Left lobe of liver (tissue), 2 donors: ENCODE measurements around the gene TMEM181. TPM values are rescaled to one million over a fixed set of nuclear protein-coding genes. Genes with fewer than 3 reads are reported as not detected.

ENCODE experiments used
- ATAC-seq: fragments of 200-7000 bp; cut with Tn5 transposase; one replicate; pipeline ENCODE4 v1.9.1; 2020; ENCODE audit warnings: mild to moderate bottlenecking, moderate library complexity
- DNase-seq: peaks from one replicate; pipeline ENCODE4 v3.0.0-alpha.2; 2020; ENCODE audit warnings: low spot score
- total RNA-seq: library from RNA; stranded (reverse); gene quantifications from one replicate; pipeline ENCODE4 v1.2.1, GENCODE V29; 2021
- donor health status: DM: no; HTN: no; CAD: no; lungs with moderate emphysema.
- donor health status: DM: no; HTN: yes; CAD: no.

Gene TMEM181
- total RNA-seq, 1 donor from 2014 or later = 12.0 TPM

GRCh38 chr6:158677906-158678578, 118.2 kb downstream of the TMEM181 start:
- ATAC-seq (no peak), DNase-seq (peak; percentile 37)

GRCh38 chr6:158680015-158680414, 120.1 kb downstream of the TMEM181 start:
- DNase-seq (no peak), ATAC-seq (no peak)

DNA sequence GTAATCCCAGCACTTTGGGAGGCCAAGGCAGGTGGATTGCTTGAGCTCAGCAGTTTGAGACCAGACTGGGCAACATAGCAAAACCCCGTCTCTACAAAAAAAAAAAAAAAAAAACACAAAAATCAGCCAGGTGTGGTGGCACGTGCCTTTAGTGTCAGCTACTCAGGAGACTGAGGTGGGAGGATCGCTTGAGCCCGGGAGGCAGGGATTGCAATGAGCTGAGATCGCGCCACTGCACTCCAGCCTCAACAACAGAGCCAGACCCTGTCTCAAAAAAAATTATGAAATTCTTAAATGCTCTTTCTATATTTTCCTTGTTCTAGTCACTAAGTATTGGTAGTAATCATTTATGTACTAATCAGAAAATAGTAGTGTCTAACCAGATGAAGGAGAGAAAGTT, 120.6 kb downstream of the TMEM181 start:
- ATAC-seq = no peak

GRCh38 chr6:158684311-158684710, 124.4 kb downstream of the TMEM181 start:
- DNase-seq (peak; percentile 36), ATAC-seq (no peak)

More for the DNA sequence above, 120.6 kb downstream of the TMEM181 start:
- DNase-seq = peak; percentile 6

DNA sequence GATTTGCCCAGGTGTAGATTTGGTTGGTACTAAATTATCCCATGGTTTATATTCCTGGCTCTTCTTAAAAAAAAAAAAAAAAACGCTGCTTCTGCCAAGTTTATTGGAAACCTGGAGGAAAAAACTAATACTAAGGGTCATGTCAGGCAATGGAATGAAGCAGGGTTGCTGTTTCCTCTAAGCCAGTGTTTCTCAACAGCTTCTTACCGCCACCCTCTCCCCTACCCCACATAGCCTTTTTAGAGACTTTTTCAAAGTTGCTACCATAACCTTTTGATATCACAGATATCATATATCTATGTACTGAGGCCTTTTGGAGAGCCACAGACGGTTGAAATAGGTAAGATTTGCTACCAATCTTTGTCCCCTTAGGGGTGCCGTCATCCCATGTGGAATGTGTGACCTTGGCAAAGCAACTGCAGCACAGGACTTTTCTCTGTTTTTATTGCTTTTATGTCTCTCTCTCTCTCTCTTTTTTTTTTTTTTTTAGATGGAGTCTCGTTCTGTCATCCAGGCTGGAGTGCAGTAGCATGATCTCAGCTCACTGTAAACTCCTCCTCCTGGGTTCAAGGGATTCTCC, 124.9 kb downstream of the TMEM181 start:
- DNase-seq (peak; percentile 36), ATAC-seq (peak; percentile 75)

Other genes with a start within 250 kb of the TMEM181 start
- gene TULP4, start 247.6 kb upstream of the TMEM181 start, total RNA-seq = 27.1 TPM
- 29.9 TPM for gene DYNLT1, start 84.7 kb downstream of the TMEM181 start, total RNA-seq
- 0.43 TPM for gene SYTL3, start 90.0 kb downstream of the TMEM181 start, total RNA-seq